CD4-positive, alpha-beta T cell (primary cell): ENCODE data around the gene SEC31B. TPM values are rescaled to one million over a fixed set of nuclear protein-coding genes. Genes with fewer than 3 reads are reported as not detected.
A peak's percentile ranks its signal among the peaks of the same experiment; 100 is the strongest.

Source experiments
- ATAC-seq: fragments of 200-7000 bp; cut with Tn5 transposase; one replicate; pipeline ENCODE4 v1.10.0; 2022; ENCODE audit warnings: mild to moderate bottlenecking; ENCODE audit not compliant: poor library complexity
- CTCF ChIA-PET: fragments of 350-600 bp; sonication (Branson Sonifier 250); formaldehyde crosslinking; loops from one replicate; lab custom pipeline; 2021; ENCODE audit warnings: antibody characterized with exemption, inconsistent platforms; lab: Charles Lee
- POLR2A ChIA-PET: fragments of 350-600 bp; sonication (Branson Sonifier 250); formaldehyde crosslinking; loops from one replicate; lab custom pipeline; 2021; ENCODE audit warnings: antibody characterized with exemption, inconsistent platforms; lab: Charles Lee
- DNase-seq, 14 experiments: peaks; one replicate each; pipeline ENCODE4 v3.0.0-alpha.2; 2013 to 2020; ENCODE audit warnings: mixed read lengths in 2 of 14
- H3K27ac ChIP-seq, 2 donors: one replicate each; pipeline versions ENCODE4 v1.5.1 to v1.7.0; 2013; ENCODE audit warnings: low read length in 2 of 2, low read depth in 1 of 2, mild to moderate bottlenecking in 1 of 2
- H3K27me3 ChIP-seq, 2 experiments: 1 replicate in 1 of 2; 2 replicates in 1 of 2; pipeline versions ENCODE4 v1.6.1 to v1.7.0; 2013; ENCODE audit warnings: low read length in 2 of 2, control low read depth in 1 of 2, mild to moderate bottlenecking in 1 of 2, moderate library complexity in 1 of 2; ENCODE audit not compliant: insufficient read depth in 2 of 2, control insufficient read depth in 1 of 2
- H3K36me3 ChIP-seq: one replicate; pipeline ENCODE4 v1.6.1; 2013; ENCODE audit warnings: low read length, control low read depth; ENCODE audit not compliant: insufficient read depth
- H3K4me1 ChIP-seq: one replicate; pipeline ENCODE4 v1.6.1; 2013; ENCODE audit warnings: low read length, control low read depth; ENCODE audit not compliant: insufficient read depth
- H3K4me3 ChIP-seq: one replicate; pipeline ENCODE4 v1.5.1; 2013; ENCODE audit warnings: mild to moderate bottlenecking, low read length, moderate library complexity
- H3K9me3 ChIP-seq, 2 experiments: 1 replicate in 1 of 2; 2 replicates in 1 of 2; pipeline versions ENCODE4 v1.6.1 to v1.7.0; 2013; ENCODE audit warnings: low read length in 2 of 2, mild to moderate bottlenecking in 2 of 2, control low read depth in 1 of 2, moderate library complexity in 1 of 2; ENCODE audit not compliant: control insufficient read depth in 1 of 2, insufficient read depth in 1 of 2
- H3K27ac Mint-ChIP-seq: one replicate; pipeline ENCODE4 v1.8.0; 2020; ENCODE audit warnings: mixed read lengths
- H3K27me3 Mint-ChIP-seq: one replicate; pipeline ENCODE4 v1.8.0; 2021; ENCODE audit warnings: mixed read lengths
- H3K36me3 Mint-ChIP-seq: one replicate; pipeline ENCODE4 v1.8.0; 2021; ENCODE audit warnings: low read depth, mixed read lengths
- H3K4me1 Mint-ChIP-seq: one replicate; pipeline ENCODE4 v1.8.0; 2021; ENCODE audit warnings: low read depth, mixed read lengths
- H3K4me3 Mint-ChIP-seq: one replicate; pipeline ENCODE4 v1.8.0; 2020; ENCODE audit warnings: mild to moderate bottlenecking, mixed read lengths
- H3K9me3 Mint-ChIP-seq: one replicate; pipeline ENCODE4 v1.8.0; 2020; ENCODE audit warnings: mixed read lengths
- intact Hi-C, 2 experiments: fragments of 100-400 bp; cut with DNase I in 1 of 2; cut with micrococcal nuclease in 1 of 2; formaldehyde crosslinking; loops; one replicate each; pipeline versions ENCODE4 v1.15.1 to v1.9.0; 2023 to 2025; cut with DNase I, micrococcal nuclease
- total RNA-seq, 174 experiments: library from RNA in 2 of 174; stranded (reverse) in 2 of 174; gene quantifications; one replicate each; pipeline ENCODE4 v1.2.3 and lab custom pipeline; 2021 to 2026
- TF ChIP-seq, protein P1 (sequence below): fragments of 200-600 bp; IDR thresholded peaks from one replicate; pipeline ENCODE4 v1.8.0; 2022; ENCODE audit warnings: antibody characterized with exemption, mild to moderate bottlenecking

The SEC31B gene
- total RNA-seq, 2 experiments from 2014 or later, result 49.2 to 52.1 TPM

DNA sequence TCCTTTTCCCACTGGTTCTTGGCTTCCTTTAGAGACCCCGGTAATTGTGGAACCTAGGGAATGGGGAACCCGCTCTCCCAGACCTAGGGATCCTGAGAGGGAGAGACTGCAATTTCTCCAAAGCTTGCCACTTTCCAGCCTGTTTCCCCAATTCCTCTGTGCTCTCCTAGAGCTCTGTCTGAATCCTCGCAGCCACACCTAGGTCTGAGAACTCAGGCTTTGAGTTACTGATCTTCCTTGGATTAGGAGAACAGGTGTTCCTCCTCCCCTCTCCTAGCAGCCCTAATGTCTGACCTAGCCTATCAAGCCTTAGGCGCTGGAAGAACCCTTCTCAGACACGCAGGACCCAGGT, 36.9 kb downstream of the SEC31B start:
- Histone ChIP-seq H3K36me3 (peaks cover 15% of the 10 kb centered on the region), H3K4me3 (peak overlapping the region; percentile 69), H3K4me1 (peaks cover 17% of the 10 kb centered on the region), H3K27me3 (peaks cover 17 to 22% of the 10 kb centered on the region in 2 experiments), H3K9me3 (no peaks in the 10 kb centered on the region), H3K27ac (no peak overlapping the region)
- Mint-ChIP-seq H3K36me3 (peaks cover 19% of the 10 kb centered on the region), H3K9me3 (no peaks in the 10 kb centered on the region), H3K4me3 (peak overlapping the region; percentile 80), H3K4me1 (peaks cover 13% of the 10 kb centered on the region), H3K27me3 (peaks cover 32% of the 10 kb centered on the region), H3K27ac (no peak overlapping the region)
- DNase-seq (no peak), ATAC-seq (no peak)
- ChIA-PET POLR2A (interaction anchor here (1.0 to 3.2 kb wide), 5 partner anchors 26 to 196 kb away, joined by 3 to 14 read pairs (median 4); partner anchors contain the start of gene BLOC1S2), CTCF (interaction anchor here (0.8 to 5.9 kb wide), 16 partner anchors 8 to 145 kb away, joined by 3 to 67 read pairs (median 5); partner anchors contain the start of gene HIF1AN)
- TF ChIP-seq, protein P1, sequence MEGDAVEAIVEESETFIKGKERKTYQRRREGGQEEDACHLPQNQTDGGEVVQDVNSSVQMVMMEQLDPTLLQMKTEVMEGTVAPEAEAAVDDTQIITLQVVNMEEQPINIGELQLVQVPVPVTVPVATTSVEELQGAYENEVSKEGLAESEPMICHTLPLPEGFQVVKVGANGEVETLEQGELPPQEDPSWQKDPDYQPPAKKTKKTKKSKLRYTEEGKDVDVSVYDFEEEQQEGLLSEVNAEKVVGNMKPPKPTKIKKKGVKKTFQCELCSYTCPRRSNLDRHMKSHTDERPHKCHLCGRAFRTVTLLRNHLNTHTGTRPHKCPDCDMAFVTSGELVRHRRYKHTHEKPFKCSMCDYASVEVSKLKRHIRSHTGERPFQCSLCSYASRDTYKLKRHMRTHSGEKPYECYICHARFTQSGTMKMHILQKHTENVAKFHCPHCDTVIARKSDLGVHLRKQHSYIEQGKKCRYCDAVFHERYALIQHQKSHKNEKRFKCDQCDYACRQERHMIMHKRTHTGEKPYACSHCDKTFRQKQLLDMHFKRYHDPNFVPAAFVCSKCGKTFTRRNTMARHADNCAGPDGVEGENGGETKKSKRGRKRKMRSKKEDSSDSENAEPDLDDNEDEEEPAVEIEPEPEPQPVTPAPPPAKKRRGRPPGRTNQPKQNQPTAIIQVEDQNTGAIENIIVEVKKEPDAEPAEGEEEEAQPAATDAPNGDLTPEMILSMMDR, result peak; percentile 54
- intact Hi-C loops, result loop anchor here (1.0 to 2.0 kb wide), 4 partner anchors 25 to 36 kb away; partner anchors contain the start of gene SEC31B (in 1 of the 2)

DNA sequence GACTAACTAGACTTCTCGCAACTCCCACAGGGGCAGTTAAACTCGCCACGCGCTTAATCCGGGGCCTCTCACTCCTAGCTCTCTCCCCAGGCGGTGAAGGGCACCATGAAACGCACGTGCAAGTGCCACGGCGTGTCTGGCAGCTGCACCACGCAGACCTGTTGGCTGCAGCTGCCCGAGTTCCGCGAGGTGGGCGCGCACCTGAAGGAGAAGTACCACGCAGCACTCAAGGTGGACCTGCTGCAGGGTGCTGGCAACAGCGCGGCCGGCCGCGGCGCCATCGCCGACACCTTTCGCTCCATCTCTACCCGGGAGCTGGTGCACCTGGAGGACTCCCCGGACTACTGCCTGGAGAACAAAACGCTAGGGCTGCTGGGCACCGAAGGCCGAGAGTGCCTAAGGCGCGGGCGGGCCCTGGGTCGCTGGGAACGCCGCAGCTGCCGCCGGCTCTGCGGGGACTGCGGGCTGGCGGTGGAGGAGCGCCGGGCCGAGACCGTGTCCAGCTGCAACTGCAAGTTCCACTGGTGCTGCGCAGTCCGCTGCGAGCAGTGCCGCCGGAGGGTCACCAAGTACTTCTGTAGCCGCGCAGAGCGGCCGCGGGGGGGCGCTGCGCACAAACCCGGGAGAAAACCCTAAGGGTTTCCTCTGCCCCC, 37.4 kb downstream of the SEC31B start:
- peak; percentile 51 for ATAC-seq
- H3K36me3 Mint-ChIP-seq, result peaks cover 14% of the 10 kb centered on the region
- Histone ChIP-seq H3K27me3 (peaks cover 17 to 22% of the 10 kb centered on the region in 2 experiments), H3K36me3 (peaks cover 10% of the 10 kb centered on the region), H3K27ac (no peak overlapping the region), H3K4me1 (peaks cover 17% of the 10 kb centered on the region), H3K4me3 (peak overlapping the region; percentile 69), H3K9me3 (no peaks in the 10 kb centered on the region)
- peak; percentile 40 to 87 (median 64) for DNase-seq
- peaks cover 13% of the 10 kb centered on the region for H3K4me1 Mint-ChIP-seq
- peak overlapping the region; percentile 80 for H3K4me3 Mint-ChIP-seq
- no peak overlapping the region for H3K27ac Mint-ChIP-seq
- POLR2A ChIA-PET, result interaction anchor here (1.0 to 3.2 kb wide), 6 partner anchors 27 to 196 kb away, joined by 3 to 14 read pairs (median 6); partner anchors contain the start of genes BLOC1S2 and NDUFB8
- intact Hi-C loops, result loop anchor here (1.0 to 2.0 kb wide), 4 partner anchors 26 to 36 kb away; partner anchors contain the start of gene SEC31B (in 1 of the 2)
- no peaks in the 10 kb centered on the region for H3K9me3 Mint-ChIP-seq
- H3K27me3 Mint-ChIP-seq, result peaks cover 32% of the 10 kb centered on the region
- TF ChIP-seq, protein P1, result peak; percentile 90
- CTCF ChIA-PET, result interaction anchor here (0.6 to 5.9 kb wide), 22 partner anchors 9 to 144 kb away, joined by 3 to 67 read pairs (median 4); partner anchors contain the start of genes HIF1AN and SCD

DNA sequence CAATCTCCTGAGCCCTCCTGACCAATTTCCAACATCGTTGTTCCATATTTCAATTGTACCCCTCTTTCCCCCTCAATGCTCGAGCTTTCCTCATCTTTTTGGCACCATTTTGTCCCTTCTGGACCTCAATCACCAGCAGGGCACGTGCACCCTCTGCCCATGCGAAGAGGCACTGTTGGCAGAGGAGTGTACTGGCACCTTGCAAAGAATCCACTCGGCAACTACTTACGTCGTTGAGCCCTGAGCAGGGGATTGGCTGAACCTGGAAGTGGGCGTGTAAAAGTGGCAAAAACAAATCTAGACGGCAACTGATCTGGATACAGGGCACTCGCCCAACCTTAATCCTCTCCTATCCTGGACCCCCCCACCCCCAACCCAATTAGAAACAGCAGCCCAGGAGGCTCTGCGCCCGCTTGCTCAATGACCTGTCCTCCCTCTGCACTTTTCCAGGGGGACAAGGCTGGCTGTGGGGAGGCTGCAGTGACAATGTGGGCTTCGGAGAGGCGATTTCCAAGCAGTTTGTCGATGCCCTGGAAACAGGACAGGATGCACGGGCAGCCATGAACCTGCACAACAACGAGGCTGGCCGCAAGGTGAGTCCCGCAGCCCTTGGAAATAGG, 38.1 kb downstream of the SEC31B start:
- Histone ChIP-seq H3K36me3 (peaks cover 3% of the 10 kb centered on the region), H3K4me3 (peak overlapping the region; percentile 69), H3K27ac (no peak overlapping the region), H3K9me3 (no peaks in the 10 kb centered on the region), H3K4me1 (peaks cover 17% of the 10 kb centered on the region), H3K27me3 (peaks cover 17 to 22% of the 10 kb centered on the region in 2 experiments)
- peak; percentile 79 to 98 (median 92) for DNase-seq
- intact Hi-C loops, result loop anchor here (1.0 to 2.0 kb wide), 4 partner anchors 27 to 37 kb away; partner anchors contain the start of gene SEC31B (in 1 of the 2)
- peak; percentile 96 for ATAC-seq
- H3K4me3 Mint-ChIP-seq, result peak overlapping the region; percentile 80
- peaks cover 13% of the 10 kb centered on the region for H3K4me1 Mint-ChIP-seq
- peaks cover 7% of the 10 kb centered on the region for H3K36me3 Mint-ChIP-seq
- peaks cover 32% of the 10 kb centered on the region for H3K27me3 Mint-ChIP-seq
- TF ChIP-seq, protein P1, result no peak
- no peaks in the 10 kb centered on the region for H3K9me3 Mint-ChIP-seq
- POLR2A ChIA-PET, result interaction anchor here (1.0 to 3.2 kb wide), 3 partner anchors 28 to 48 kb away, joined by 7 to 14 read pairs (median 12); partner anchors contain the start of gene NDUFB8
- H3K27ac Mint-ChIP-seq, result no peak overlapping the region
- CTCF ChIA-PET, result interaction anchor here (0.9 to 5.9 kb wide), 12 partner anchors 9 to 143 kb away, joined by 3 to 67 read pairs (median 6); partner anchors contain the start of genes HIF1AN and SCD
